Cardiac fibroblast (primary cell): ENCODE measurements around the gene KPNA3.
"Not testable (repeated sequence)": the region's sequence is repeated elsewhere in the genome, so short reads cannot be mapped to it uniquely, and the experiment has no call there.

ENCODE experiments used
- DNase-seq, 2 donors: peaks; one replicate each; pipeline versions ENCODE4 v3.0.0 to v3.0.0-alpha.2; 2010; ENCODE audit warnings: low read depth in 2 of 2
- H3K4me3 ChIP-seq, 2 donors: replicated peaks in 1 of 2; 1 replicate in 1 of 2; 2 replicates in 1 of 2; pipeline ENCODE4 v1.5.1; 2011; ENCODE audit warnings: low read depth in 2 of 2, low read length in 2 of 2, mild to moderate bottlenecking in 2 of 2, moderate library complexity in 1 of 2
- TF ChIP-seq, protein P1 (sequence below): IDR thresholded peaks from one replicate; pipeline ENCODE4 v1.5.1; 2011; ENCODE audit warnings: low read depth, mild to moderate bottlenecking, low read length, inconsistent platforms

Gene KPNA3

DNA sequence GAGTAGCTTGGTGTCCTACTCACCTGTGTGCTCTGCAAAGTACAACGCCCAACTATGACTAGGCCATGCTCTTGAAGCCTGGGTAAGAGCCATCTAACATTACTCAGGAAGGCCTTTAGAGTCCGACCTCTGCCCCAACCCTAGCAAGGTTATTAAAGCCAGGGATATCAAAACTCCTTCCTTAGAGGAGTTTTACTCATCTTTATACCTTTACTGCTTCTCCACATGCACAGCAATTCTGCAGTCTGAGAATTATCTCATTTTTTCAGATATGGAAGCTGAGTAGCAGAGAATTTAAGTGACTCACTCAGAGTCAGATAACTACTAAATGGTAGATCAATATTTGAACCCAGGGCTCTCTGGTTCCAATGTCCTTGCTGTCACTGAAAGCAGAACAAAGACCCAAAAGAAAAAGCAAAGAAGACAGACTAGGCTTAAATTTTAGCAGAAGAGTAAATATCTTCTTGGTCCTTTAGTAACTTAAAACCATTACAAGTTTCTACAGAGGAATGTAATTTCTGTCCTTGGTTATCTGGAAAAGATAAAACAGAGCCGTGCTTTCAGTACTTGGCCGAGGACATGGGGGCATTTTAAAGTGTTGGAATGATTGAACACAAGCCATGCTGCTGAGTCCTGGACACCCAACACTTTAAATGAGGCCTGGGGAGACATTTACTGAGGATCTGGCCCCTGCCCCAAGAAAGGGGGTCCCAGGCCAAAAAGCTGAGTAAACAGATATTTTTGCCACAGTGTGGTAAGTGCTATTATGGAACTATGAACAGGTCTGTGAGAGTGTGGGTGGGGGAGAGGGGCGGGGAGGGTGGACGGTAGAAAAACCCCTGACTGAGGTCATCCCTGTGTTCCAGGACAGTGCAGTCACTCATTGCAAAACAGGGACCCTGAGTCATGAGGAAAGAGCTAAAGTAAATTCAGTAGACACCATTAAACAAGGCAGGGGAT, 18.4 kb upstream of the KPNA3 start:
- H3K4me3 ChIP-seq = no peak overlapping the region
- TF ChIP-seq, protein P1, sequence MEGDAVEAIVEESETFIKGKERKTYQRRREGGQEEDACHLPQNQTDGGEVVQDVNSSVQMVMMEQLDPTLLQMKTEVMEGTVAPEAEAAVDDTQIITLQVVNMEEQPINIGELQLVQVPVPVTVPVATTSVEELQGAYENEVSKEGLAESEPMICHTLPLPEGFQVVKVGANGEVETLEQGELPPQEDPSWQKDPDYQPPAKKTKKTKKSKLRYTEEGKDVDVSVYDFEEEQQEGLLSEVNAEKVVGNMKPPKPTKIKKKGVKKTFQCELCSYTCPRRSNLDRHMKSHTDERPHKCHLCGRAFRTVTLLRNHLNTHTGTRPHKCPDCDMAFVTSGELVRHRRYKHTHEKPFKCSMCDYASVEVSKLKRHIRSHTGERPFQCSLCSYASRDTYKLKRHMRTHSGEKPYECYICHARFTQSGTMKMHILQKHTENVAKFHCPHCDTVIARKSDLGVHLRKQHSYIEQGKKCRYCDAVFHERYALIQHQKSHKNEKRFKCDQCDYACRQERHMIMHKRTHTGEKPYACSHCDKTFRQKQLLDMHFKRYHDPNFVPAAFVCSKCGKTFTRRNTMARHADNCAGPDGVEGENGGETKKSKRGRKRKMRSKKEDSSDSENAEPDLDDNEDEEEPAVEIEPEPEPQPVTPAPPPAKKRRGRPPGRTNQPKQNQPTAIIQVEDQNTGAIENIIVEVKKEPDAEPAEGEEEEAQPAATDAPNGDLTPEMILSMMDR = no peak
- peak; percentile 54 to 83 for DNase-seq

DNA sequence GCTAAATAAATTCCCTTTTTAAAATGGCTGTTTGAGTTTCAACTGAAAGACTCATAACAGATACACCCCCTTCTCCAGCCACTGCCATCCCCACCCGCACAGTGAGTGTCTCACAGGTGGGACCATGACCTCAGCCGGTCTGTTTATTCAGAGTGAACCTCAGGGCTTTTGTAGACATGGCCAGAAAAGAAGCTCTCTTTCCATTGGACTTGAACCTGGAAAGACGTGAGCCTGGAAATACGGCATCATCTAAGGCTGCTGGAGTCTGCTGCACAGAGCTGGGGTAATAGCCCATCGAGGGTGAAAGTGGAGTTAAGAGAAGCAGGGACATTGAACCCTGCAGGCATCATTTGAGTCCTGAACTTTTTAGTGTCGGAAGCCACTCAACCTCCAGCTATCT, 15.2 kb upstream of the KPNA3 start:
- TF ChIP-seq, protein P1 = no peak
- no peak overlapping the region for H3K4me3 ChIP-seq
- no peak for DNase-seq

- peak in 1 of 2 donors; percentile 32 for DNase-seq
- TF ChIP-seq, protein P1 = no peak
- H3K4me3 ChIP-seq = no peak overlapping the region
These were observed 13.6 kb upstream of the KPNA3 start for GRCh38 chr13:49806126-49806536.

DNA sequence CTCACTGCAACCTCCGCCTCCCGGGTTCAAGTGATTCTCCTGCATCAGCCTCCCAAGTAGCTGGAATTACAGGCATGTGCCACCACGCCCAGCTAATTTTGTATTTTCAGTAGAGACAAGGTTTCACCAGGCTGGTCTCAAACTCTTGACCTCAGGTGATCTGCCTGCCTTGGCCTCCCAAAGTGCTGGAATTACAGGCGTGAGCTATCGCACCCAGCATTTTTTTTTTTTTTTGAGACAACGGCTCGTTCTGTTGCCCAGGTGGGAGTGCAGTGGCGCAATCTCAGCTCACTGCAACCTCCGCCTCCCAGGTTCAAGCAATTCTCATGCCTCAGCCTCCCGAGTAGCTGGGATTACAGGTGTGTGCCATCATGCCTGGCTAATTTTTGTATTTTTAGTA, 10.6 kb upstream of the KPNA3 start:
- H3K4me3 ChIP-seq, DNase-seq: not testable (repeated sequence)

GRCh38 chr13:49802426-49802825, 9.9 kb upstream of the KPNA3 start:
- TF ChIP-seq, protein P1 = no peak
- no peak overlapping the region for H3K4me3 ChIP-seq
- DNase-seq = no peak

DNA sequence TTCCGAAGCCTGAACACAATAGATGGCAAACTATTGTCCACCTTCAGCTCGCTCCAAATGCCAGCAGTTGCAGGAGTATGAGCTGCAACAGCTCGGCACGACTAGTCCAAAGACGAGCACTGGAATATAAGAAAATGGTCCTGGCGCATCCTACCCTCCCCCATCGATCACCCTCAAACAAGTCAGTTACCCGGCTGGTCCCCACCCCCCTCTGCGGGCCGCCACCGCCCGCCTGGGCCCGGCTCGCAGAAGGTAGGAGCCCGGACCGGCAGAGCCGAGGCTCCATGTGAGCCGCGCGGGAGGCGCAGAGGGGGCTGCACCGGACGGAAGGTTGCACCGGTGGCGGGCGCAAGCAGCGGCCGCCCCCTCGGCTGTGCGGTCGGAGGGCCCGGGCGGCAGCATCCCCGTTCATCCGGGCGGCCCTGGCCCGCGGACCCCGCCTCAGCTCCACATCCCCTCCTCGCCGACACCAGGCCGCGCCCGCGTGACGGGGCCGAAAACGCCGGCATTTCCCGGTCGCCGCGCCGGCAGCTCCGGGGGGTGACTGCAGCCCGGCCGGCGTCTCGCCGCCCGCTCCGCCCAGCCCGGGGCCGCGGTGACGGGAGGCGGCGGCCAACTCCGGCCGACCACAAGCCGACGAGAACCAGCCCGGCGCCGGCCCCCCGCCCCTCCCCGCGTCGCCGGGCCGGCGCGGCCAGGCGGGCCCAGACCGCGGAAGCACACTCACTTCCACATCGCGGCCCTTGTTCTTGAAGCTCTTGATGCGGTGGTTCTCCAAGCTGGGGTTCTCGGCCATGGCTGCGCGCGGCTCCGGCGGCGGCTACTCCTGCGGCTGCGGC, 552 bp downstream of the KPNA3 start:
- H3K4me3 ChIP-seq = peak overlapping the region; percentile 62 to 77
- peak; percentile 43 to 44 for DNase-seq
- TF ChIP-seq, protein P1 = no peak

GRCh38 chr13:49791315-49791710, 1.2 kb downstream of the KPNA3 start:
- H3K4me3 ChIP-seq = peak overlapping the region; percentile 62 to 77
- TF ChIP-seq, protein P1 = no peak
- DNase-seq = peak; percentile 41 to 50
